ENCODE results near the gene CAPZA1. TPM values are rescaled to one million over a fixed set of nuclear protein-coding genes. Genes with fewer than 3 reads are reported as not detected.

Gene CAPZA1
- total RNA-seq, 1 donor from 2014 or later, result 149 TPM

GRCh38 chr1:112719706-112720105 lies 100.1 kb downstream of the CAPZA1 start:
- no peak for DNase-seq
- Mint-ChIP-seq H3K4me1 (ENCODE audit: low read depth, unreplicated experiment) (peaks cover 12% of the 10 kb centered on the region), H3K27ac (ENCODE audit: unreplicated experiment) (no peak overlapping the region), H3K9me3 (ENCODE audit: unreplicated experiment) (peaks cover 10% of the 10 kb centered on the region), H3K36me3 (ENCODE audit: unreplicated experiment) (no peaks in the 10 kb centered on the region), H3K27me3 (ENCODE audit: unreplicated experiment) (peaks cover 10% of the 10 kb centered on the region), H3K4me3 (ENCODE audit: unreplicated experiment) (no peak overlapping the region)
- TF ChIP-seq CTCF (IDR thresholded peaks at IDR 0.05; ENCODE audit: partially characterized antibody, unreplicated experiment), result no peak

GRCh38 chr1:112720800-112721199 lies 101.2 kb downstream of the CAPZA1 start:
- Mint-ChIP-seq H3K9me3 (ENCODE audit: unreplicated experiment) (peaks cover 9% of the 10 kb centered on the region), H3K4me1 (ENCODE audit: low read depth, unreplicated experiment) (peaks cover 12% of the 10 kb centered on the region), H3K4me3 (ENCODE audit: unreplicated experiment) (no peak overlapping the region), H3K27me3 (ENCODE audit: unreplicated experiment) (peaks cover 10% of the 10 kb centered on the region), H3K27ac (ENCODE audit: unreplicated experiment) (no peak overlapping the region), H3K36me3 (ENCODE audit: unreplicated experiment) (no peaks in the 10 kb centered on the region)
- no peak for TF ChIP-seq CTCF (IDR thresholded peaks at IDR 0.05; ENCODE audit: partially characterized antibody, unreplicated experiment)
- no peak for DNase-seq

Other genes with a start within 250 kb of the CAPZA1 start
- gene CTTNBP2NL, start 223.6 kb upstream of the CAPZA1 start, total RNA-seq (ENCODE audit: unreplicated experiment), result 66.2 TPM
- 4.0 TPM for gene WNT2B, start 110.9 kb upstream of the CAPZA1 start, total RNA-seq (ENCODE audit: unreplicated experiment)
- 28.3 TPM for gene ST7L, start 691 bp upstream of the CAPZA1 start, total RNA-seq (ENCODE audit: unreplicated experiment)
- gene MOV10, start 54.8 kb downstream of the CAPZA1 start, total RNA-seq (ENCODE audit: unreplicated experiment), result 5.2 TPM
- 130 TPM for gene RHOC, start 87.3 kb downstream of the CAPZA1 start, total RNA-seq (ENCODE audit: unreplicated experiment)
- gene PPM1J, start 95.5 kb downstream of the CAPZA1 start, total RNA-seq (ENCODE audit: unreplicated experiment), result 0.69 TPM